ENCODE measurements around the gene NMT1.

Gene NMT1

GRCh38 chr17:45104907-45105624 is 43.9 kb downstream of the NMT1 start:
- no peak for DNase-seq (ENCODE audit: low read depth in 2 of 2)

DNA sequence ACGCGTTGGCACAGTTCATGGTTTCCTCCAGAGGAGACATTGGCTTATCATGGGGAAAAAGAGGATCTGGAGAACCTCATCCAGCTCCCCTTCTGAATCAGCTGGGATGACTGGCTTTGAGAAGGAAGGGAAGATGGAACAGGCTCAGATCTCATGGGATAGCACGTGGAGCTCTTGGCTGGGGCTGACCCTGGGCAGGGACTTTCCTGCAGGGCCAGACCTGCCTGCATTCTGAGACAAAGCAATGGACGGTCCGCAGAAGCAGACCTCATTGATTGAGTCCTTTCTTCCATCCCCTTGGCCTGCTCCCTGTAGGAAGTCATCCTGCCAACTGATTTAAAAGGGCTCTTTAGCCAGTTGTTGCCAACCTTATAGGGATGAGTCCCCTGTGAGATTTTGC is 45.0 kb downstream of the NMT1 start:
- no peak for DNase-seq (ENCODE audit: low read depth in 2 of 2)

- no peak for DNase-seq (ENCODE audit: low read depth in 2 of 2)
Measured at GRCh38 chr17:45106582-45106981, 45.5 kb downstream of the NMT1 start.

DNA sequence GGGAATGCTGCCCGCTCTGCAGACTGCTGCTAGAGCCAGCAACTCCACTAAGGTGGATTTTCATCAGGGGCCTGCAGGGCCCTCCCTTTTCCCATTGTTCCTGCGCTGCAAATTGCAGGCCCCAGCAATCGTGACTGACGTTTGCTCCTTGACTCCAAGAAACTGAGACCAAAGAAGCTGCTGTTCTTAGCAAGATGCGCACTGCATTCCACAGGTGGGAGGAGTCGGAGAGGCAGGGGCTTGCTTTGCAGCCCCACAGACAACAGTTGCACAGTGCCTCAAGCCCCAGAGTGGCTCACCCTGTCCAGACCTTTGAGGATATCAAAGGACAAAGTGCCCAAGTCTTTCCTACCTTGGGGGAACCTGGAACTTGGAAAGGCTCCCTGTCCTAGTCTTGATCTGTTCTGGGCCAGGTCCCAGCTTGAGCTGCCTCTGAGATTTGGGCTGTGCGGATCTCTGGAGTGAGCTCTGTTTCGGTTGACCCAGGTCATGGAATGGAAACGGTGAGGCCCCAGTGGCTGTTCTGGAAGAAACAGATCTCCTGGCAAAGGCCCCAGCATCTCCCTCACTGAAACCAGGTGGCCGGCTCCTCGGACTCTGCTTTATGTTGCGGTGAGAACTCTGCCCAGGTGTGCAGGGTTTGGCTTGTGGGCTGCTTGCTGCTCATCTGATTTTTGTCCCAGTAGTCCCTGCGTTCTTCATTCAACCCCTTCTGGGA is 46.3 kb downstream of the NMT1 start:
- no peak for DNase-seq (ENCODE audit: low read depth in 2 of 2)

DNA sequence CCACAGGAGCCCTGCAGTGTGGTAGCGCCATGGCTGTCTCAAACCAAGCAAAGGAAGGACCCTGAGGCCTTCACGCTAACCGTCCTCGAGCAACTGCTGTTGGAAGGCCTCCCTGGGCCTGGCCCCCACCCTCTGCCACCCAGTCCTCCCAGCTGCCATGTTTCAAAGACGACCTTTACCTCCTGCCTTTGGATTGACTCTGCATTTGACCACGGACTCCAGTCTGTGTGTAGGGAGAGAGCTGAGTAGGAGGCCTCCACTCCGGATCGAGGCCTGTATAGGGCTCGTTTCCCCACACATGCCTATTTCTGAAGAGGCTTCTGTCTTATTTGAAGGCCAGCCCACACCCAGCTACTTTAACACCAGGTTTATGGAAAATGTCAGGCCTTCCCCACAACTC is 46.9 kb downstream of the NMT1 start:
- no peak for DNase-seq (ENCODE audit: low read depth in 2 of 2)

DNA sequence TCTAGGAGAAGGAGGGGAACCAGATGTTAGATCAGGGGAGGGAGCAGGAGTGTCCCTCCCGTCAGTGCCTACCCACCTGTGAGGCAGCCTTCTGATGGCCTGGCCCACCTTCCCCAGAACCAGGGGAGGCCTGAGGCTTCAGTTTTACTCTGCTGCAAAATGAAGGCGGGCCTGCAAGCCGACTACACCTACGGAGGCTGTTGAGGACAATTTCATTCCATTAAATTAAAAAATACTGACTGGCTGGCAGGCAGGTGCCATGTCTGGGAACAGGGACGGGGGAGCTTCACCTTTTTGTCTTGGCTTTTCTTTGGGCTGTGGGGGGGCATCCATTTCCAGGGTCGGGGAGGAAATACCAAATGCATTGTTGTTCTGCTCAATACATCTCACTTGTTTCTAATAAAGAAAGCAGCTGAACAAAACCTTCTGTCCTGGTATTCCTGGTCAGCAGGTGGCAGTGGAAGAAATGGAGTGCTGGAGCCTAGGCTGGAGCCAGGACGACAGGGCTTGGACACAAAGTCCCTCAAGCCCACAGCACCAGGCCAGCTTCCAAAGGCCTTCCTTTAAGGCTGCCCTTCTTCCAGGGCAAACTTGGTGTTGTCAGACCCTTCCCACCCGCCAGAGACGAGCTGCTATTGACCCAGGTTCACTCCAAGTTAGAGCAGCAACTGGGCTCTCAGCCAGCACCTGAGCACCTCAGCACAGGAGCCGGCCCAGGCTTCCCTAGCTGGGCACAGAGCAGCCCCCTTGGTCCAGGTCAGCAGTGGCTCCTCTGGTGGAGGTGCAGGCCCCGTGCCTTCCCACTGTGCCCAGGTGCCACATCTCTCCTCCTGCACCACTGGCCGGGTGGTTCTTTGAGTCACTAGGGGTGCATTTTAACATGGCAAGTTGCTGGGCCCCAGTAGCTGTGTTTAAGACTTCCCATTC is 47.7 kb downstream of the NMT1 start:
- DNase-seq (ENCODE audit: low read depth in 2 of 2), result no peak

GRCh38 chr17:45110676-45111611 is 49.8 kb downstream of the NMT1 start:
- DNase-seq (ENCODE audit: low read depth in 2 of 2), result no peak

- no peak for DNase-seq (ENCODE audit: low read depth in 2 of 2)
Measured at GRCh38 chr17:45111850-45112249, 50.7 kb downstream of the NMT1 start.

DNA sequence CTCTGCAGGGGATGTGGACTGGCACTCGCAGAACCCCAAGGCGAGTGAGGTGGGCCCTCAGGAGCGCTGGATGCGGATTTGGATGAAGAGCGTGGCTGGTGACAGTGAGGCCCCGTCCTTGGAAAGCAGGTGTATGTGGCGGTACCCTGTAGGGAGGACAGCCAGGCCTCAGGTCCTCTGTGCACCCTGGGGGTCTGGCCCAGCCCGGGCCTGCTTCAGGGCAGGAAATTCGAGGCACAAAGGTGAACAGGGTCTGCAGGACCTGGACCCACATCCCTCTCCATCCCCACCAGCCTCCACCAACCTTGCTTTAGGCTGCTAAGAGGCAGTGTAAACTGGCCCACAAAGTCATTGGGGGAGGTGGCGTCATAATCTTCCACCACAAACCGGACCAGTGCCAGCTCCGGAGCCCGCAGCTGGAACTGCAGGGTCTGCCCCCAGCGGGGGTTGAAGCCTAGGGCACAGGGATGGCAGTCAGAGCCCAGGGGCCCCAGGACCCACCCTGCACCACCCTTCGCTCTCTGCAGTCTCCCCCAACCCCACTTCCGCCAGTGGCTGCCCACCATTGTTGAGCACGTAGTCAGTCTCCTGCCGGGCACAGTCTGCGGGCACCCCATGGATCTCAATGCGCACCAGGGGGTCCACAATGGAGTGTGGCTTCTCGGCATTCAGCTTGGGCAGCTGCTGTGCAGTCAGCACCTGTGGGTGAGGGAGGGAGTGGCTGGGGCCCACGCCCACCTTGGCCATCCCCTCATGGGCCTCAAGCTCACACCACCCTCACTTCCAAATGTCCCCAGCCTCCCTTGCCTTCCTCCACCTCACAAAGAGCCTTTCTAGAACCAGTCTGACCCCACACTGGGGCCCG is 51.7 kb downstream of the NMT1 start:
- no peak for DNase-seq (ENCODE audit: low read depth in 2 of 2)

DNA sequence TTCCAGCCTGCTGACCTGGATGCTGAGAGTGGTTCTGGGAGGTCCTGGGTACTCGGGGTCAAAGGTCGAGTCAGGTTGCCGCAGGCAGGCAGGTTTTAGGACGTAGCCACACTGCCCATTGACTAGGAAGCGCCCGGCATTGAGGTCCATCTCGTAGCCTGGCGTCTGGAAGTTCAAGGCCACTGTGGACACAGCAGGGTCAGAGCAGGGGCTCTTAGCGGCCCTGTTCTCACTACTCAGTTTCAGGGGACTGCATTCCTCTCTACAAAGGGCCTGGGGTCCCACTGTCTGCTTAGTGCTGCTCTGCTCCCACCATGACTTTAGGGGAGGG is 52.3 kb downstream of the NMT1 start:
- no peak for DNase-seq (ENCODE audit: low read depth in 2 of 2)

GRCh38 chr17:45114117-45114932 is 53.2 kb downstream of the NMT1 start:
- no peak for DNase-seq (ENCODE audit: low read depth in 2 of 2)

DNA sequence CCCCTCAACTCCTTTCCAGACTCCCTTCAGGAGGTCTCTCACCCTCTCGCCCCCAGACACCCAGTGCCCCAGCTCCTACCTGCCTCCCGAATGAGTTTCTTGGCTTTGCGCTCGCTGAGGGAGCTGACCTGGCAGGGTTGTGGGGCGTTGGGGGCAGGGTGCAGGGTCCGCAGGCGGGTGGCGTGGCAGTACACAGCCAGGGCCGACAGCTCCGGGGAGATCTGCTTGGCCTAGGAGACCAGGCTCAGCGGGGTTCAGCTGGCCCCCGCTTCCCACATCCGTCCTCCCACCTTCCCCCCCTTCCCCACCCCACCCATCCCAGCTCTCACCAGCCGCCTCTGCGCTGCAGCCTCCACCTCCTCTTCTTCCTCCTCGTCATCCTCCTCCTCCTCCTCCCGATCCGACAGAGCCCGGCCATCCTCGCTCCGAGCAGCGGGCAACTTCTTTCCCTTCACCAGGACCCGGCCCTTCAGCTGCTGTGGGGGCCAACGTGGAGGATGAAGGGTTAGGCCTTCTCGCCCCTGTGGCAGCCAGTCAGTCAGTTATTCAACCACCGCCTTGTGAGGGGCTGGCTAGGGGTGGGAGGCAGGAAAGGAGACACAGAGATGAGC is 54.0 kb downstream of the NMT1 start:
- DNase-seq (ENCODE audit: low read depth in 2 of 2), result no peak

GRCh38 chr17:45115871-45116270 is 54.8 kb downstream of the NMT1 start:
- no peak for DNase-seq (ENCODE audit: low read depth in 2 of 2)

- no peak for DNase-seq (ENCODE audit: low read depth in 2 of 2)
Measured at GRCh38 chr17:45116434-45117016, 55.4 kb downstream of the NMT1 start.

DNA sequence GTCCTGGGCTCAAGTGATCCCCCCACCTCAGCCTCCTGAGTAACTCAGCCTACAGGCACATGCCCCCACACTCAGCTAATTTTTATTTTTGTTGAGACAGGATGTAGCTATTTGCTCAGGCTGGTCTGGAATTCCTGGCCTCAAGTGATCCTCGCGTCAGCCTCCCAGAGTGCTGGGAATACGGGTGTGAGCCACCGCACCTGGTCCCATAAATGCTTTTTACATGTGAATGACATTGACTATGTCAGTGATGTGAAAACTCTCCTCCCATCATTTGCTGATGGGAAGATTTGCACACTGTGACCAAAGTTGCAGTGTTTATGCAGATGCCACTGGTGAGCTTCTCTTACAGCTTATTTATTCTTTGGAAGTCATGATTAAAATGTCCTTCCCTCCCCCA is 56.2 kb downstream of the NMT1 start:
- no peak for DNase-seq (ENCODE audit: low read depth in 2 of 2)

GRCh38 chr17:45117848-45118646 is 56.9 kb downstream of the NMT1 start:
- DNase-seq (ENCODE audit: low read depth in 2 of 2), result no peak

GRCh38 chr17:45118691-45119090 is 57.6 kb downstream of the NMT1 start:
- DNase-seq (ENCODE audit: low read depth in 2 of 2), result no peak

GRCh38 chr17:45119964-45120363 is 58.8 kb downstream of the NMT1 start:
- no peak for DNase-seq (ENCODE audit: low read depth in 2 of 2)
